ENCODE data around the gene CTDP1. TPM values are rescaled to one million over a fixed set of nuclear protein-coding genes. Genes with fewer than 3 reads are reported as not detected.

The CTDP1 gene
- total RNA-seq, 2 experiments from 2014 or later: 69.0 to 79.6 TPM

DNA sequence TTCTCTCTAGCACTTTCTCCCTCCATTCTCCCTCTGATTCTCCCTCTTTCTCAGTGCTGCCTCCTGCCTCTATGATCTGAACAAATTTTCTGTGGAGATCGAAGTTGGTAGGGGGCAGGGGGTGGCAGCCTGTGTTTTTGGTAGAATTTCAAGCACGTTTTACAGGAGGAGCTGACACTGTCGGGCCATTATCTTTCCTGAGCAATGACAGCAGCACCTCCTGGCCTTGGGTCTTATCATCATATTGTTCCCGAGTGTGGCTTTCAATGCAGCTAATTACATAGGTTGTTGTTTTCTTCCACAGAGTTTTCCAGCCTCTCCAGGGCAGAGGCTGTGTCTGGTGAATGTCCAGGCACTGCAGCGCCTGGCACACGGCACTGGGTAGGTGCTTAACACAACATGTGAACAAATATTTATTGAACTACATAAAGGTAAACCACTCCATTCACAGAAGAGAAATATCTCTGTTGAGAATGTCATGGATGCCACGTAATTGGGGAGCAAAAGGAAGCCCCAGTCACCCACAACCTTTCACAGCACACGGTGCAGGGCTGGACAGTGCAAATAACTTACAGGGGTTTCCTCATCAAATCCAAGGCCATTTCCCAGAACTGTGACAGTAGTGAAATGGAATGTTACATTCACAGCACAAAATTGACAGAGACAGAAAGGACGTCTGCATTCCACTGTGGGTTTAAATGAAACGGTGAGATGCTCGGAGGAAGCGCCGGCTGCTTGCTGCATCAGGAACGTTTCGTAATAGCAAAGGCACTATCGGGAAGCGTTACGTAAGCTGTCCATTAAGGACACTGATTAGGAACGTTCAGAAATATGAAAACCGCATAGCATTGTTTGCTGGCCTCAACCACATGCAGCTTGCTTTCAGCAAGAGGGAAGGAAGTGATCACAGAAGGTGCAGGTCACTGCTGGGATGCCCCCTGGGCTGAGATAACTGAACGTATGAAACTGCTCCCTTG lies 111.7 kb downstream of the CTDP1 start:
- Histone ChIP-seq H3K27ac (ENCODE audit: low read depth in 1 of 2, low read length in 2 of 2) (no peak overlapping the region), H3K27me3 (ENCODE audit: control insufficient read depth in 1 of 2, insufficient read depth in 2 of 2, low read length in 2 of 2) (peaks cover 36 to 63% of the 10 kb centered on the region in 2 experiments), H3K4me3 (ENCODE audit: low read length) (no peak overlapping the region), H3K9me3 (ENCODE audit: control insufficient read depth in 1 of 2, insufficient read depth in 1 of 2, low read length in 2 of 2) (peaks cover 0 to 22% of the 10 kb centered on the region in 2 experiments), H3K36me3 (ENCODE audit: insufficient read depth, low read length) (no peaks in the 10 kb centered on the region), H3K4me1 (ENCODE audit: insufficient read depth, low read length) (no peaks in the 10 kb centered on the region)
- ATAC-seq (ENCODE audit: poor library complexity) (no peak), DNase-seq (peak in 4 of 14 experiments; percentile 7 to 49 (median 24))
- CTCF ChIA-PET: no interaction called here
- H3K4me1 Mint-ChIP-seq (ENCODE audit: low read depth): peaks cover 10% of the 10 kb centered on the region
- POLR2A ChIA-PET: no interaction called here
- no peaks in the 10 kb centered on the region for H3K9me3 Mint-ChIP-seq
- TF ChIP-seq, protein P1, sequence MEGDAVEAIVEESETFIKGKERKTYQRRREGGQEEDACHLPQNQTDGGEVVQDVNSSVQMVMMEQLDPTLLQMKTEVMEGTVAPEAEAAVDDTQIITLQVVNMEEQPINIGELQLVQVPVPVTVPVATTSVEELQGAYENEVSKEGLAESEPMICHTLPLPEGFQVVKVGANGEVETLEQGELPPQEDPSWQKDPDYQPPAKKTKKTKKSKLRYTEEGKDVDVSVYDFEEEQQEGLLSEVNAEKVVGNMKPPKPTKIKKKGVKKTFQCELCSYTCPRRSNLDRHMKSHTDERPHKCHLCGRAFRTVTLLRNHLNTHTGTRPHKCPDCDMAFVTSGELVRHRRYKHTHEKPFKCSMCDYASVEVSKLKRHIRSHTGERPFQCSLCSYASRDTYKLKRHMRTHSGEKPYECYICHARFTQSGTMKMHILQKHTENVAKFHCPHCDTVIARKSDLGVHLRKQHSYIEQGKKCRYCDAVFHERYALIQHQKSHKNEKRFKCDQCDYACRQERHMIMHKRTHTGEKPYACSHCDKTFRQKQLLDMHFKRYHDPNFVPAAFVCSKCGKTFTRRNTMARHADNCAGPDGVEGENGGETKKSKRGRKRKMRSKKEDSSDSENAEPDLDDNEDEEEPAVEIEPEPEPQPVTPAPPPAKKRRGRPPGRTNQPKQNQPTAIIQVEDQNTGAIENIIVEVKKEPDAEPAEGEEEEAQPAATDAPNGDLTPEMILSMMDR (IDR thresholded peaks at IDR 0.05): no peak
- no peaks in the 10 kb centered on the region for H3K36me3 Mint-ChIP-seq (ENCODE audit: low read depth)
- peaks cover 70% of the 10 kb centered on the region for H3K27me3 Mint-ChIP-seq
- no peak overlapping the region for H3K4me3 Mint-ChIP-seq
- H3K27ac Mint-ChIP-seq: no peak overlapping the region
- intact Hi-C loops (cut with DNase I, micrococcal nuclease): loop anchor here in 1 of 2 experiments (10.0 kb wide), 1 partner anchor 174 kb away; the partner anchor contains the start of gene HSBP1L1

DNA sequence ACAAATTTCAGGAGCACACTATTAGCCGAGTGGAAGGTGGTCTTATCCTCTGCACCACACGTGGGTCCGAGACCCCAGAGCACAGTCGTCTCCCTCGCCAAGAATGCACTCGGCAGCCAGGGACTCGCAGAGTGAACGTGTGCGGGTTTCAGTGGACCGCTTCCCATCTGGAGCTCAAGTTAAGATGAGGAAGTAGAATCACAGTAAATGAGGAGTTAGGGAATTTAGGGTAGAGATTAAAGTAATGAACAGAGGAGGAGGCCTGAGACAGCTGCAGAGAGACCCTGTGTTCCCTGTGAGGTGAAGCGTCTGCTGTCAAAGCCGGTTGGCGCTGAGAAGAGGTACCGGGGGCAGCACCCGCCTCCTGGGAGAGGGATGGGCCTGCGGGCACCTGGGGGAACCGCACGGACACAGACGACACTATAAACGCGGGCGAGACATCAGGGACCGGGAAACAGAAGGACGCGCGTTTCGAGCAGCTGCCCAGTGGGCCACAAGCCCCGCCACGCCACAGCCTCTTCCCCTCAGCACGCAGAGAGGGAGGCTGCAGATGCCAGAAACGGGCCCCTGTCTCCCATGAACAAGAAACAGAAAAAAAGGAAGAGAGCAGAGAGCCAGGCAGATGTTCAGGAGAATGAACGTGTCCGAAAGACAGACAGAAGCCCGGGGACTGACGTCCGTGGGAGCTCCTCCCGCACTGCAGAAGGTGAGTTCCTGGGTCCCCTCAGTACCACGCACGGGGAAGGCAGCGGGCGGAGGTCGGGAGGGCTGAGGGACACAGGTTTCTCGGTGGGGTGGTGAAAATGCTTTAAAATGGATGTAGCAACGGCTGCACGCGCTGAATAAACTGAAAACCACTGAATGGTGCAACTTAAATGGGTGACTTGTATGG lies 112.7 kb downstream of the CTDP1 start:
- no peak overlapping the region for H3K4me3 Mint-ChIP-seq
- POLR2A ChIA-PET: no interaction called here

DNA sequence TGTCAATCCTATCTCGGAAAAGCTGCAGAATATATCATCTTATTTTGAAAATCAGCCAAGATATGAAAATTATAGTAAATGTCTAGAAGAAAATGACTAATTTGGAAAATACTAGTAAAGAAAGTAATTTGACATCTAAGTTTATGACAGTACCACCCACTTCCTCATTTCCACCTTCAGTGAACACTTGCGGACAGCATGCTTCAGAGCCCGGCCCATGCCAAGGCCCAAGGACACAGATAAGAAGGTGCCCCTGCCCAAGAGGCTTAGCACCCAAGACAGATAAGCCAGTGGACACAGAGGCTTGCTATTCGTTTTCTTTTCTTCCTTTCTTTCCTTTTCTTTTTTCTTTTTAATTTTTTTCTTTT lies 113.4 kb downstream of the CTDP1 start:
- Mint-ChIP-seq H3K36me3 (ENCODE audit: low read depth) (no peaks in the 10 kb centered on the region), H3K27me3 (peaks cover 65% of the 10 kb centered on the region), H3K9me3 (no peaks in the 10 kb centered on the region), H3K27ac (no peak overlapping the region), H3K4me1 (ENCODE audit: low read depth) (peaks cover 19% of the 10 kb centered on the region), H3K4me3 (no peak overlapping the region)
- DNase-seq (peak in 3 of 14 experiments; percentile 9 to 42 (median 36)), ATAC-seq (ENCODE audit: poor library complexity) (no peak)
- Histone ChIP-seq H3K4me1 (ENCODE audit: insufficient read depth, low read length) (no peaks in the 10 kb centered on the region), H3K9me3 (ENCODE audit: control insufficient read depth in 1 of 2, insufficient read depth in 1 of 2, low read length in 2 of 2) (peaks cover 0 to 17% of the 10 kb centered on the region in 2 experiments), H3K27ac (ENCODE audit: low read depth in 1 of 2, low read length in 2 of 2) (no peak overlapping the region), H3K27me3 (ENCODE audit: control insufficient read depth in 1 of 2, insufficient read depth in 2 of 2, low read length in 2 of 2) (peaks cover 35 to 60% of the 10 kb centered on the region in 2 experiments), H3K36me3 (ENCODE audit: insufficient read depth, low read length) (no peaks in the 10 kb centered on the region), H3K4me3 (ENCODE audit: low read length) (no peak overlapping the region)
- intact Hi-C loops (cut with DNase I, micrococcal nuclease): loop anchor here in 1 of 2 experiments (10.0 kb wide), 1 partner anchor 172 kb away; the partner anchor contains the start of gene HSBP1L1
- POLR2A ChIA-PET: no interaction called here
- TF ChIP-seq, protein P1 (IDR thresholded peaks at IDR 0.05): no peak
- CTCF ChIA-PET: no interaction called here

More for the DNA sequence above, 112.7 kb downstream of the CTDP1 start:
- Histone ChIP-seq H3K4me3 (ENCODE audit: low read length) (no peak overlapping the region), H3K9me3 (ENCODE audit: control insufficient read depth in 1 of 2, insufficient read depth in 1 of 2, low read length in 2 of 2) (peaks cover 0 to 18% of the 10 kb centered on the region in 2 experiments), H3K27me3 (ENCODE audit: control insufficient read depth in 1 of 2, insufficient read depth in 2 of 2, low read length in 2 of 2) (peaks cover 36 to 62% of the 10 kb centered on the region in 2 experiments), H3K36me3 (ENCODE audit: insufficient read depth, low read length) (no peaks in the 10 kb centered on the region), H3K4me1 (ENCODE audit: insufficient read depth, low read length) (no peaks in the 10 kb centered on the region), H3K27ac (ENCODE audit: low read depth in 1 of 2, low read length in 2 of 2) (no peak overlapping the region)
- Mint-ChIP-seq H3K9me3 (no peaks in the 10 kb centered on the region), H3K27me3 (peaks cover 66% of the 10 kb centered on the region), H3K36me3 (ENCODE audit: low read depth) (no peaks in the 10 kb centered on the region), H3K4me1 (ENCODE audit: low read depth) (peaks cover 16% of the 10 kb centered on the region), H3K27ac (no peak overlapping the region)
- DNase-seq (peak in 1 of 14 experiments; percentile 25), ATAC-seq (ENCODE audit: poor library complexity) (no peak)
- CTCF ChIA-PET: no interaction called here
- intact Hi-C loops (cut with DNase I, micrococcal nuclease): loop anchor here in 1 of 2 experiments (10.0 kb wide), 1 partner anchor 172 kb away; the partner anchor contains the start of gene HSBP1L1
- TF ChIP-seq, protein P1 (IDR thresholded peaks at IDR 0.05): no peak
